Measurements from ENCODE around the gene MCOLN1.

MCOLN1 gene

GRCh38 chr19:7542556-7543348, 20.3 kb downstream of the MCOLN1 start:
- no peak for DNase-seq (ENCODE audit: low spot score)

- peak; percentile 64 for DNase-seq (ENCODE audit: low spot score)
These were observed 22.2 kb downstream of the MCOLN1 start for GRCh38 chr19:7544626-7545025.

DNA sequence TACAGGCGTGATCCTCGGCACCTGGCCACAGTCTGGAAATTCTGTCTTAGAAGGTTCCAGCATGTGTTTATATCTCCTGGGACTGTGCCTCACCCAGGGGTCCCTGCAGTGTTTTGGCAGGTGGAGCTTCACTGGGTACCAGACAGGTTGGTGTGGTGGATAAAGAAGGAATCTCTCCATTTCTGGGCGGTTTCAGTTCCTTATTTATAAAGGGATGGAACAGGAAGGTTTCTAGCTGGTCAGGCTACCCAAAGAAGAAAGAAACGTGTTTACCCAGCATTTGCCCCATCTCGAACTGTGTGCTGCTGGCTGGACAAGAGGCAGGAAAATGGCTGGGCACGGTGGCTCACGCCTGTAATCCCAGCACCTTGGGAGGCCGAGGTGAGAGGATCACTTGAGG, 22.9 kb downstream of the MCOLN1 start:
- peak; percentile 45 for DNase-seq (ENCODE audit: low spot score)

GRCh38 chr19:7545904-7546303, 23.5 kb downstream of the MCOLN1 start:
- no peak for DNase-seq (ENCODE audit: low spot score)

DNA sequence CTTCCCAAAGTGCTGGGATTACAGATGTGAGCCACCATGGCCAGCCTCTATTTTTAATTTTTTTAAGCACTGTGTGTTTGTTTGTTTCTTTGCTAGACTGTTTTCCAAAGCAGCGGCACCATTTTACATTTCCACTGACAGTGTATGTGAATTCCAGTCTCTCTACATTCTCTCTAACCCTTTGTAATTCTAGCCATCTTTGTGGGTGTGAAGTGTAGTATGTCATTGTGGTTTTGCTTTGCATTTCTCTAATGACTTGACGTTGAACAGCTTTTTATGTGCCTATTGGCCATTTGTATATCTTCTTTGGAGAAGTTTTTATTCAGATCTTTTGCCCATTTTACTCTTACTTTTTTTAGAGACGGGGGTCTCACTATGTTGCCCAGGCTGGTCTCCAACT, 24.7 kb downstream of the MCOLN1 start:
- no peak for DNase-seq (ENCODE audit: low spot score)

DNA sequence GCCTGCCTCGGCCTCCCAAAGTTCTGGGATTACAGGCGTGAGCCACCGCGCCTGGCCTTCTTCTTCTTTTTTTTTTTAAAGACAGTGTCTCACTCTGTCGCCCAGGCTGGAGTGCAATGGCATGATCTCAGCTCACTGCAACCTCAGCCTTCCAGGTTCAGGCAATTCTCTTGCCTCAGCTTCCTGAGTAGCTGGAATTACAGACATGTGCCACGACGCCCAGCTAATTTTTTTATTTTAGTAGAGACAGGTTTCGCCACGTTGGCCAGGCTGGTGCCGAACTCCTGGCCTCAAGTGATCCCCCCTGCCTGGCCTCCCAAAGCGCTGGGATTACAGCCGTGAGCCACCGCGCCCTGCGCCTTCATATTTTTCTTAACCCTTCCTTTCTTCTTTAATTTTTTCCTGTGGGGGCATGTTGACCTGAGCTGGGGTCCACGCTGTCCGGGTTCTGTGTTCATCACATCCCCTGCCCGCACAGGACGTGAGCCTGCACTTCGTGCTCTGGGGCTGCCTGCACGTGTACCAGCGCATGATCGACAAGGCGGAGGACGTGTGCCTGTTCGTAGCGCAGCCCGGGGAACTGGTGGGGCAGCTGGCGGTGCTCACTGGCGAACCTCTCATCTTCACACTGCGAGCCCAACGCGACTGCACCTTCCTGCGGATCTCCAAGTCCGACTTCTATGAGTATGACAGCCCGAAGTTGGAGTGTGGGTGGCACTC, 27.2 kb downstream of the MCOLN1 start:
- no peak for DNase-seq (ENCODE audit: low spot score)

DNA sequence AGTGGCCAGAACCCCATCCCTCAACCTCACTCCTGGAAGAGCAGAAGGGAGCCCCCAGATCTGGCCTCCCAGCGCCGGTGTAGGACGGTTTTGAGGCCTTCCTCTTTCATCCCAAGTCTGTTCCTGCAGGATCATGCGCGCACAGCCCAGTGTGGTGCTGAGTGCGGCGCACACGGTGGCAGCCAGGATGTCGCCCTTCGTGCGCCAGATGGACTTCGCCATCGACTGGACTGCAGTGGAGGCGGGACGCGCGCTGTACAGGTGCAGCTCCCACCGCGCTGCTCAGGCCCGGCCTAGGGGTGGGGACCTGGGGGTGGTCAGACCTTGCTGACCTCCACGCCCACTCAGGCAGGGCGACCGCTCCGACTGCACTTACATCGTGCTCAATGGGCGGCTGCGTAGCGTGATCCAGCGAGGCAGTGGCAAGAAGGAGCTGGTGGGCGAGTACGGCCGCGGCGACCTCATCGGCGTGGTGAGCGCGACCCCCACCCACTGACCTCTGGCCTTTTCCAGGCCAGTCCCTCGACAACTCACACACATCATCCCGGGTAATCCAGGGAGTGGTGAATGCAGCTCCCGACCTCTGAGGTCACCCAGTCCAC, 27.8 kb downstream of the MCOLN1 start:
- DNase-seq (ENCODE audit: low spot score): no peak

- peak; percentile 45 for DNase-seq (ENCODE audit: low spot score)
These were observed 28.8 kb downstream of the MCOLN1 start for GRCh38 chr19:7550987-7551761.

DNA sequence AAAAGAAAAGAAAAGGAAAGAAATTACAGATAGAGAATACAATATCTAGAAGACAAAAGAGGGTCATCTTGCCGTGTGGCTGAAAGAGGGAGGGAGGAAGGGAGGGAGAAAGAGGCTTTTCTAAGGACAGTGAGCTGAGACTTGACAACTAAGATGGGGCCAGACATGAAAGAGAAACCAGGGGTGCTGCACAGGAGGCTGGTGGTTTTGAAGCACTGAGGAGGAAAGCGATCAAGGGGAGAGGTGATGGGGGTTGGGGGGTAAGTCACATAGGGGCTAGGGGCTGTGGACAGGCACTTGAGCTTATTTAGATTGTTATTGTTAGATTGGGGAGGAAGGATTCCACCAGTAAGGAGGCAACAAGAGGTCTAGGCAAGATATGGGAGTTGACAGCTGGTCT, 30.4 kb downstream of the MCOLN1 start:
- DNase-seq (ENCODE audit: low spot score): no peak

GRCh38 chr19:7554565-7554964, 32.1 kb downstream of the MCOLN1 start:
- no peak for DNase-seq (ENCODE audit: low spot score)

GRCh38 chr19:7554990-7555864, 32.8 kb downstream of the MCOLN1 start:
- no peak for DNase-seq (ENCODE audit: low spot score)

DNA sequence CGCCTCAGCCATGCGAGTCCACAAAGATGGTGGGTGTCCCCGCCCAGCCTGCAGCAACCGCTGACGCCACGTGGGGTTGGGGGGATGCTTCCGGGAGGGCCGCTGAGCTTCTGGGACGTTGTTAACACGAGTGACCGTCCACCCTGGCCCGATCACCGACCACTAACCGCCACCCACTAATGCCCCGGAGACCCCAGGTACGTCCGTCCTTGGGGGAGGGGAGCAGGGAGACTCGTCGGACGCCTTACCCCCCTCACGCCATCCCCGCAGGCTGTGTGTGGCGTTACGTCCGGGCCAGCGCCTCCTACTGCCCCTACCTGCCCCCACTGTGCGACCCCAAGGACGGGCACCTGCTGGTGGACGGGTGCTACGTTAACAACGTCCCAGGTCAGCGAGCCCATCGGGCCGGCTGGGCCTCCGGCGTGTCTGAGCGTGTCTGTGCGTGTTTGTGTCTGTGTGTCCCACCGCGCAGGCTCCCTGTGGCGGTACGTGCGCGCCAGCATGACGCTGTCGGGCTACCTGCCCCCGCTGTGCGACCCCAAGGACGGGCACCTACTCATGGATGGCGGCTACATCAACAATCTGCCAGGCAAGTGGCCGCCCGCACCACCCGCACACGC, 34.4 kb downstream of the MCOLN1 start:
- no peak for DNase-seq (ENCODE audit: low spot score)

DNA sequence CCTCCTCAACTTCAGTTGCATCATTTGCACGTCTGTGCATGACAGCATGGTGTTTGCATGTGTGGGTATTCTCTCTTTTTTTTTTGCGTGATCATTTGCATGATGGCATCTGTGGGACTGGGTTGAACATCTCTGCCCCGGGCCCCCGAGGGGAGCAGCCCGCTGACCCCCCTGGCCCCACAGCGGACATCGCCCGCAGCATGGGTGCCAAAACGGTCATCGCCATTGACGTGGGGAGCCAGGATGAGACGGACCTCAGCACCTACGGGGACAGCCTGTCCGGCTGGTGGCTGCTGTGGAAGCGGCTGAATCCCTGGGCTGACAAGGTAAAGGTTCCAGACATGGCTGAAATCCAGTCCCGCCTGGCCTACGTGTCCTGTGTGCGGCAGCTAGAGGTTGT, 36.2 kb downstream of the MCOLN1 start:
- DNase-seq (ENCODE audit: low spot score): no peak

- no peak for DNase-seq (ENCODE audit: low spot score)
These were observed 36.7 kb downstream of the MCOLN1 start for GRCh38 chr19:7559102-7559501.

DNA sequence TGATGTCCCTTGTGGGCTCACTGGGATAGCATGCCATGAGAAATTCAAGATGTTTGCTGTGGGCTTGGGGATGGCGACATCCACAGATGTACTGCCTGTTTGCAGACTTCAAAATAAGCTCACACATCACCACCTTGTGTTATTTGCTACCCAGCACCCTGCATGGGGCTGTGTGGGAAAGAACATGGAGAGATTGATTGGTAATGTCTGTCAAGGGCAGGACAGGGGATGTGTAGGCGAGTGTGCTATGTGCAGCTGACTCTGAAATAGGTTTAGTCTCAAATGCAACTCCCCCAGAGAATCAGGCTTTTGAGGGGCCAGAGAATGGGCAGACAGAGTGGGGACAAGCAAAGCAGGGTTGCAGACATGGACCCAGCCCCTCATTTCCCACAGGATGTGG, 37.8 kb downstream of the MCOLN1 start:
- no peak for DNase-seq (ENCODE audit: low spot score)

GRCh38 chr19:7561325-7561724, 38.9 kb downstream of the MCOLN1 start:
- DNase-seq (ENCODE audit: low spot score): no peak

- DNase-seq (ENCODE audit: low spot score): no peak
These were observed 40.4 kb downstream of the MCOLN1 start for GRCh38 chr19:7562646-7563393.

DNA sequence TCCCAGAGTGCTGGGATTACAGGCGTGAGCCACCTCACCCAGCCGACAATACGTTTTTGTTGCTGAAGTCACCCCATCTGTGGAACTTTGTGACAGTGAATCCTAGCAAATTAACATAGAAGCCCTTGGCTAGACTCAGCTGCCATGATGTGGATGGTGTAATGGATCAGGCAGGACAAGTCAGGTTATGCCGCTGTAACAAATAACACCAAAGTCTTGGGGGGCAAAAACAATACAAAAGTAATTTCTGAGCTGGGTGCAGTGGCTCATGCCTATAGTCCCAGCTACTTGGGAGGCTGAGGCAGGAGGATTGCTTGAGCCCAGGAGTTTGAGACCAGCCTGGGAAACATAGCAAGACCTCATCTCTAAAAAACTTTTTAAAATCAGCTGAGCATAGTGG, 42.4 kb downstream of the MCOLN1 start:
- no peak for DNase-seq (ENCODE audit: low spot score)

- DNase-seq (ENCODE audit: low spot score): no peak
These were observed 42.9 kb downstream of the MCOLN1 start for GRCh38 chr19:7565332-7565731.

DNA sequence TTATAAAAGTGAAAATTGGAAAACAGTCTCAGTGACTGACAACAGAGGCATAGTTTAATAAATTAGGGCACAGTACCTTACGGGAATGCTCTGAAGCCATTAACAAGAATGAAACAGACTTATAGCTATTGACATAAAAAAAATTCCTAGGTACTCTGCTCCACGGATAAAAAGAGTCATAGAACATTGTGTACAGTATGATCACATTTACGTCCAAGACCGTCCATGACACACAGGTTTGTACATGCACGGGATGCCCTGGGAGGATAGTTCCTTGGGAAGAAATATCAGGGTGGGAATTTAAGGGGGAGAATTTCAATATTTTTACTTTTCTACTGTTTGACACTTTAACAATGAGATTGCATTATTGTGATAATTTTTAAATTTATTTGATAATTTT, 48.3 kb downstream of the MCOLN1 start:
- DNase-seq (ENCODE audit: low spot score): no peak
